GM12878 (cell line): ENCODE results near the gene VMAC. TPM values are rescaled to one million over a fixed set of nuclear protein-coding genes. Genes with fewer than 3 reads are reported as not detected.

Experiments used
- CBFB ChIP-seq: IDR thresholded peaks from 2 replicates; pipeline ENCODE4 v1.6.1; 2016; ENCODE audit warnings: antibody characterized with exemption, low read depth
- CHD2 ChIP-seq: IDR thresholded peaks from 2 replicates; pipeline ENCODE4 v1.6.1; 2011; ENCODE audit warnings: low read depth, low read length, improper control_type of control experiment, borderline replicate concordance
- HDGF ChIP-seq: fragments of 450-650 bp; IDR thresholded peaks from 2 replicates; pipeline ENCODE4 v1.6.1; 2016; ENCODE audit warnings: antibody characterized with exemption
- HSF1 ChIP-seq: fragments of 150-350 bp; IDR thresholded peaks from 2 replicates; pipeline ENCODE4 v1.6.1; 2014; ENCODE audit warnings: mild to moderate bottlenecking, low read depth, low read length
- IRF4 ChIP-seq: IDR thresholded peaks from 2 replicates; pipeline ENCODE4 v1.6.1; 2011; ENCODE audit warnings: low read depth, low read length
- NFIC ChIP-seq: IDR thresholded peaks from 2 replicates; pipeline ENCODE4 v1.6.1; 2012; ENCODE audit warnings: low read depth, mild to moderate bottlenecking, inconsistent platforms, low read length, moderate library complexity
- SMC3 ChIP-seq: IDR thresholded peaks from 2 replicates; pipeline ENCODE4 v1.6.1; 2011; ENCODE audit warnings: low read length, improper control_type of control experiment, borderline replicate concordance
- WRNIP1 ChIP-seq: IDR thresholded peaks from 2 replicates; pipeline ENCODE4 v1.6.1; 2011; ENCODE audit warnings: low read depth, low read length, improper control_type of control experiment, borderline replicate concordance
- YY1 ChIP-seq: IDR thresholded peaks from 2 replicates; pipeline ENCODE4 v1.6.1; 2011; ENCODE audit warnings: low read depth, mild to moderate bottlenecking, low read length
- polyA plus RNA-seq, 11 experiments: library from polyadenylated mRNA; depleted of rRNA in 4 of 11; unstranded in 6 of 11; stranded (reverse) in 5 of 11; fragments of >200 nt; fragmentation: Nextera tagmentation in 4 of 11; fragmentation: Illumina TruSeq in 1 of 11; extraction: Ambion mirVana in 4 of 11; extraction: Trizol in 1 of 11; gene quantifications; 1 replicate in 1 of 11; 2 replicates in 10 of 11; pipeline versions ENCODE4 v1.2.1 to v1.2.3, GENCODE V29; 2011 to 2016; ENCODE audit warnings: inconsistent platforms in 2 of 11, missing spikeins in 2 of 11, low read depth in 1 of 11
- total RNA-seq, 4 experiments: library from RNA; depleted of rRNA in 3 of 4; stranded (reverse); fragments of >200 nt in 3 of 4; fragmentation: Illumina TruSeq in 1 of 4; extraction: Trizol in 1 of 4; gene quantifications; 2 replicates each; pipeline versions ENCODE4 v1.2.1 to v1.2.3, GENCODE V29; 2013 to 2021
- TF ChIP-seq, protein P1 (sequence below): fragments of 450-650 bp; formaldehyde crosslinking; IDR thresholded peaks from 2 replicates; pipeline ENCODE4 v1.4.0; 2020; ENCODE audit warnings: mild to moderate bottlenecking, moderate library complexity
- TF ChIP-seq, protein P2 (sequence below), 3 experiments: IDR thresholded peaks in 2 of 3; conservative IDR thresholded peaks in 1 of 3; 2 replicates each; pipeline ENCODE4 v1.5.1; 2011; ENCODE audit warnings: low read depth in 3 of 3, low read length in 3 of 3, mild to moderate bottlenecking in 3 of 3, control low read depth in 2 of 3, moderate library complexity in 2 of 3, inconsistent platforms in 1 of 3, mixed read lengths in 1 of 3; ENCODE audit not compliant: control insufficient read depth in 2 of 3, insufficient read depth in 1 of 3; ENCODE audit errors: extremely low read depth in 1 of 3

The VMAC gene
- total and polyA plus RNA-seq, 10 of the 15 experiments (the other 5 are each of a cell fraction or from before 2014, with no cell fraction given) = 0.18 to 6.8 (median 1.8) TPM

GRCh38 chr19:5891938-5892771 lies 12.5 kb upstream of the VMAC start (continued):
- TF ChIP-seq HSF1 (no peak), HDGF (no peak), SMC3 (peak; percentile 27; the same call in 1 of the 2 replicates), WRNIP1 (no peak), IRF4 (no peak), CBFB (no peak), NFIC (no peak), CHD2 (no peak), YY1 (no peak)
- TF ChIP-seq, protein P1, sequence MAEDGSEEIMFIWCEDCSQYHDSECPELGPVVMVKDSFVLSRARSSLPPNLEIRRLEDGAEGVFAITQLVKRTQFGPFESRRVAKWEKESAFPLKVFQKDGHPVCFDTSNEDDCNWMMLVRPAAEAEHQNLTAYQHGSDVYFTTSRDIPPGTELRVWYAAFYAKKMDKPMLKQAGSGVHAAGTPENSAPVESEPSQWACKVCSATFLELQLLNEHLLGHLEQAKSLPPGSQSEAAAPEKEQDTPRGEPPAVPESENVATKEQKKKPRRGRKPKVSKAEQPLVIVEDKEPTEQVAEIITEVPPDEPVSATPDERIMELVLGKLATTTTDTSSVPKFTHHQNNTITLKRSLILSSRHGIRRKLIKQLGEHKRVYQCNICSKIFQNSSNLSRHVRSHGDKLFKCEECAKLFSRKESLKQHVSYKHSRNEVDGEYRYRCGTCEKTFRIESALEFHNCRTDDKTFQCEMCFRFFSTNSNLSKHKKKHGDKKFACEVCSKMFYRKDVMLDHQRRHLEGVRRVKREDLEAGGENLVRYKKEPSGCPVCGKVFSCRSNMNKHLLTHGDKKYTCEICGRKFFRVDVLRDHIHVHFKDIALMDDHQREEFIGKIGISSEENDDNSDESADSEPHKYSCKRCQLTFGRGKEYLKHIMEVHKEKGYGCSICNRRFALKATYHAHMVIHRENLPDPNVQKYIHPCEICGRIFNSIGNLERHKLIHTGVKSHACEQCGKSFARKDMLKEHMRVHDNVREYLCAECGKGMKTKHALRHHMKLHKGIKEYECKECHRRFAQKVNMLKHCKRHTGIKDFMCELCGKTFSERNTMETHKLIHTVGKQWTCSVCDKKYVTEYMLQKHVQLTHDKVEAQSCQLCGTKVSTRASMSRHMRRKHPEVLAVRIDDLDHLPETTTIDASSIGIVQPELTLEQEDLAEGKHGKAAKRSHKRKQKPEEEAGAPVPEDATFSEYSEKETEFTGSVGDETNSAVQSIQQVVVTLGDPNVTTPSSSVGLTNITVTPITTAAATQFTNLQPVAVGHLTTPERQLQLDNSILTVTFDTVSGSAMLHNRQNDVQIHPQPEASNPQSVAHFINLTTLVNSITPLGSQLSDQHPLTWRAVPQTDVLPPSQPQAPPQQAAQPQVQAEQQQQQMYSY (CRISPR knock-in tag) = no peak
- TF ChIP-seq, protein P2, sequence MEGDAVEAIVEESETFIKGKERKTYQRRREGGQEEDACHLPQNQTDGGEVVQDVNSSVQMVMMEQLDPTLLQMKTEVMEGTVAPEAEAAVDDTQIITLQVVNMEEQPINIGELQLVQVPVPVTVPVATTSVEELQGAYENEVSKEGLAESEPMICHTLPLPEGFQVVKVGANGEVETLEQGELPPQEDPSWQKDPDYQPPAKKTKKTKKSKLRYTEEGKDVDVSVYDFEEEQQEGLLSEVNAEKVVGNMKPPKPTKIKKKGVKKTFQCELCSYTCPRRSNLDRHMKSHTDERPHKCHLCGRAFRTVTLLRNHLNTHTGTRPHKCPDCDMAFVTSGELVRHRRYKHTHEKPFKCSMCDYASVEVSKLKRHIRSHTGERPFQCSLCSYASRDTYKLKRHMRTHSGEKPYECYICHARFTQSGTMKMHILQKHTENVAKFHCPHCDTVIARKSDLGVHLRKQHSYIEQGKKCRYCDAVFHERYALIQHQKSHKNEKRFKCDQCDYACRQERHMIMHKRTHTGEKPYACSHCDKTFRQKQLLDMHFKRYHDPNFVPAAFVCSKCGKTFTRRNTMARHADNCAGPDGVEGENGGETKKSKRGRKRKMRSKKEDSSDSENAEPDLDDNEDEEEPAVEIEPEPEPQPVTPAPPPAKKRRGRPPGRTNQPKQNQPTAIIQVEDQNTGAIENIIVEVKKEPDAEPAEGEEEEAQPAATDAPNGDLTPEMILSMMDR (IDR thresholded peaks at IDR 0.05 in 2 of 3, conservative IDR thresholded peaks at IDR 0.05 in 1 of 3; ENCODE audit: control insufficient read depth in 2 of 3, extremely low read depth in 1 of 3, insufficient read depth in 1 of 3, low read depth in 3 of 3, low read length in 3 of 3) = peak; percentile 34 to 67 (median 44)
